Neuronal stem cell (in vitro differentiated cells): ENCODE results near the gene TP53RK.

ENCODE experiments used
- DNase-seq: peaks from one replicate; pipeline ENCODE4 v3.0.0-alpha.2; 2013; ENCODE audit warnings: low spot score
- H2AFZ ChIP-seq: one replicate; pipeline ENCODE4 v1.6.1; 2013; ENCODE audit warnings: mild to moderate bottlenecking, low read length, inconsistent platforms
- H2AK5ac ChIP-seq: 2 replicates; pipeline ENCODE4 v1.6.1; 2013; ENCODE audit warnings: low read depth, mild to moderate bottlenecking, inconsistent platforms, low read length, moderate library complexity, mixed read lengths
- H2BK120ac ChIP-seq: 2 replicates; pipeline ENCODE4 v1.6.1; 2013; ENCODE audit warnings: low read depth, mild to moderate bottlenecking, inconsistent platforms, low read length, moderate library complexity, mixed read lengths
- H2BK12ac ChIP-seq: one replicate; pipeline ENCODE4 v1.6.1; 2013; ENCODE audit warnings: low read length, inconsistent platforms
- H2BK15ac ChIP-seq: 2 replicates; pipeline ENCODE4 v1.6.1; 2013; ENCODE audit warnings: mild to moderate bottlenecking, low read length, inconsistent platforms, mixed read lengths
- H2BK5ac ChIP-seq: one replicate; pipeline ENCODE4 v1.6.1; 2013; ENCODE audit warnings: inconsistent platforms, mild to moderate bottlenecking, low read length, moderate library complexity
- H3K14ac ChIP-seq: one replicate; pipeline ENCODE4 v1.6.1; 2013; ENCODE audit warnings: low read length, inconsistent platforms
- H3K18ac ChIP-seq: 2 replicates; pipeline ENCODE4 v1.6.1; 2013; ENCODE audit warnings: low read length, inconsistent platforms
- H3K23ac ChIP-seq: 2 replicates; pipeline ENCODE4 v1.6.1; 2013; ENCODE audit warnings: low read depth, mild to moderate bottlenecking, mixed read lengths, low read length, inconsistent platforms; ENCODE audit not compliant: poor library complexity
- H3K27ac ChIP-seq: replicated peaks from 3 replicates; pipeline ENCODE4 v1.5.1; 2013; ENCODE audit warnings: low read length, inconsistent platforms
- H3K27me3 ChIP-seq, 3 experiments: 2 replicates each; pipeline ENCODE4 v1.6.1; 2013; ENCODE audit warnings: low read length in 3 of 3, mild to moderate bottlenecking in 2 of 3, inconsistent platforms in 1 of 3, low read depth in 1 of 3, mixed read lengths in 1 of 3, moderate library complexity in 1 of 3; ENCODE audit not compliant: control insufficient read depth in 3 of 3, insufficient read depth in 3 of 3
- H3K36me3 ChIP-seq, 2 donors: replicated peaks in 1 of 2; 2 replicates each; pipeline ENCODE4 v1.6.1; 2013; ENCODE audit warnings: low read length in 2 of 2; ENCODE audit not compliant: control insufficient read depth in 2 of 2, insufficient read depth in 2 of 2
- H3K4ac ChIP-seq: 2 replicates; pipeline ENCODE4 v1.6.1; 2013; ENCODE audit warnings: inconsistent platforms, mild to moderate bottlenecking, low read length, moderate library complexity
- H3K4me1 ChIP-seq, 2 donors: 1 replicate in 1 of 2; 2 replicates in 1 of 2; pipeline ENCODE4 v1.6.1; 2013; ENCODE audit warnings: low read length in 2 of 2, low read depth in 1 of 2; ENCODE audit not compliant: control insufficient read depth in 2 of 2, insufficient read depth in 1 of 2
- H3K4me2 ChIP-seq: one replicate; pipeline ENCODE4 v1.6.1; 2013; ENCODE audit warnings: mild to moderate bottlenecking, low read length, inconsistent platforms; ENCODE audit not compliant: insufficient read depth, poor library complexity, severe bottlenecking
- H3K4me3 ChIP-seq, 2 donors: 2 replicates each; pipeline ENCODE4 v1.5.1; 2013; ENCODE audit warnings: low read length in 2 of 2, mild to moderate bottlenecking in 2 of 2, inconsistent platforms in 1 of 2, moderate library complexity in 1 of 2
- H3K79me1 ChIP-seq: one replicate; pipeline ENCODE4 v1.6.1; 2013; ENCODE audit warnings: low read depth, mild to moderate bottlenecking, inconsistent platforms, low read length, moderate library complexity
- H3K9ac ChIP-seq: one replicate; pipeline ENCODE4 v1.6.1; 2013; ENCODE audit warnings: mild to moderate bottlenecking, low read depth, low read length, inconsistent platforms; ENCODE audit not compliant: poor library complexity
- H3K9me3 ChIP-seq, 2 donors: replicated peaks in 1 of 2; 2 replicates each; pipeline versions ENCODE3 to v1.6.1; 2013; ENCODE audit warnings: low read length in 2 of 2, mild to moderate bottlenecking in 2 of 2, inconsistent platforms in 1 of 2, low read depth in 1 of 2, mixed read lengths in 1 of 2, moderate library complexity in 1 of 2; ENCODE audit not compliant: control insufficient read depth in 2 of 2, insufficient read depth in 1 of 2
- H4K8ac ChIP-seq: one replicate; pipeline ENCODE4 v1.6.1; 2013; ENCODE audit warnings: low read depth, mild to moderate bottlenecking, inconsistent platforms, low read length, moderate library complexity
- H4K91ac ChIP-seq: one replicate; pipeline ENCODE4 v1.6.1; 2013; ENCODE audit warnings: low read length, low read depth, mild to moderate bottlenecking, inconsistent platforms; ENCODE audit not compliant: poor library complexity
- whole genome bisulfite sequencing, 2 donors: extraction: QIAGEN DNeasy Blood & Tissue Kit; methylation state at CpG; one replicate each; pipeline ENCODE4 v1.1.7; 2013; ENCODE audit warnings: missing lambda C conversion rate in 2 of 2, mixed read lengths in 1 of 2; ENCODE audit not compliant: insufficient read length in 2 of 2, insufficient replicate concordance in 1 of 2; ENCODE audit errors: extremely low coverage in 2 of 2; 5-methylcytosine and 5-hydroxymethylcytosine counted together

The TP53RK gene

DNA sequence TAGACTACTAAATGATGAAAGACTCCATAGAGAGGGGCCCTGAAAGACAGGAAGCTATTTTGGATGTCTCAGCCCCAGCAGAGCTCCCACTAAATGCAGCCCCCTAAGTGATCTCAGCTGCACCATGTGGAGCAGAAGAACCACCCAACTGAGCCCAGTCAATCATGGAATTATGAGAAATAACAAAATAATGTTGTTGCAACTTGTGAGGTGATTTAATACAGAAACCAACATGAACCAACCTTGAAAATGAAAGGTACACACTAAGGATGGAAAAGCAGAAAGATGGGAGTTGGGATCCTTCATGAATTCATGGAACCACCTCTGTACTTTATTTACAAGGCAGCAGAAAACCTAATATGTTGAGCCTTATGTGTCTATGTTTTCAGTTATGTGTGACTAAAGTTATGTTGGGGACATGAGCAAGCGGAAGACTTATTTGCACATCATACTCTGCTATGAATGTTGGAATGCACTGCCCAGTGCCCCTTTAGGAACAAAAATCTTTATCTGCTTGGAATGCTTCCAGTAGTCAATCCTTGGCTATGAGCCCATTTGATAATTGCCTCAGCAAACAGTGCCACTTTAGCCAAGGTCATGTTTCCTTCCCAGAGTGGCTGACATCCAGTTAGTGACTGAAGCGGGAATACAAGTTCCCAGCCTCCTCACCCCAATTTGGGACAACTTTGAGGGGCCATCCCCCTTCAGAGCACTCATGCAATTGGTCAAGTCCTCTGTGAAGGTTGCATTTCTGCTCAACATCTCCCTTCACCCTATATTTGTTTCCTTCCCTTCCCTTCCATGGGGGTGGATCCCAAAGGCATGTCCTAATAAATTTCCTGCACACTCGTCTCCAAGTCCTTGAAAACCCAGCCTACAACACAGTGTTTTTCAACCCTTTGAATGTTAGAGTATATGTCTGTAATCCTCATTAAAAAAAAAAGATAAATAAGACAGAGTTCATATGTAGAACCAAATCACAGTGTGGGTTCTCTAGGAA lies 18.4 kb downstream of the TP53RK start:
- Histone ChIP-seq H3K36me3 (no peaks in the 10 kb centered on the region), H2BK12ac (no peak overlapping the region), H3K4ac (no peak overlapping the region), H3K79me1 (no peaks in the 10 kb centered on the region), H3K9ac (no peak overlapping the region), H4K8ac (no peak overlapping the region), H3K27ac (no peak overlapping the region), H2AK5ac (no peak overlapping the region), H3K14ac (no peak overlapping the region), H3K4me2 (no peak overlapping the region), H3K18ac (no peak overlapping the region), H3K27me3 (no peaks in the 10 kb centered on the region), H3K4me3 (no peak overlapping the region), H2AFZ (no peak overlapping the region), H3K9me3 (peaks cover 5 to 7% of the 10 kb centered on the region in 2 donors), H2BK120ac (no peak overlapping the region), H3K4me1 (peaks cover 7 to 10% of the 10 kb centered on the region in 2 donors), H3K23ac (no peak overlapping the region), H4K91ac (no peak overlapping the region), H2BK15ac (no peak overlapping the region), H2BK5ac (no peak overlapping the region)
- no peak for DNase-seq
- WGBS, 2 donors: no CpG with 5 or more reads among the region's 3 CpGs

DNA sequence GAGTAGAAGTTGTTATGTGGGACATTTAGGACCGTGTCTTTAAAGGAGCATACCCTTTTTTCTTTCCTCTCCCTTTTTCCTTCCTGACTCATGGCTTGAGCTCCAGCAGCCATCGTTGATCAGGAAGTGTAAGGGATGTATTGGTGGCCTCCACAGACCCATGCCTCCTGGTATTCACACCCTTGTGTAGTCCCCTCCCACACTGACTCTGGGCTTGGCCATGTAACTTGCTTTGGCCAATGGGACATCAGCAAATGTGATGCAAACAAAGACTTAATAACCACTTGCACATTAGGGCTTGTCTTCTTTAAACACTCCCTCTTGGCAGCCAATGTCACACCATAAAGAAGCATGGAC lies 19.0 kb downstream of the TP53RK start:
- WGBS, 2 donors: no CpG with 5 or more reads among the region's 2 CpGs
- Histone ChIP-seq H3K4me1 (peaks cover 7 to 10% of the 10 kb centered on the region in 2 donors), H2AFZ (no peak overlapping the region), H3K4me3 (no peak overlapping the region), H3K23ac (no peak overlapping the region), H2BK12ac (no peak overlapping the region), H4K8ac (no peak overlapping the region), H3K27me3 (no peaks in the 10 kb centered on the region), H3K9ac (no peak overlapping the region), H2BK5ac (no peak overlapping the region), H2BK15ac (no peak overlapping the region), H3K36me3 (no peaks in the 10 kb centered on the region), H3K18ac (no peak overlapping the region), H3K79me1 (no peaks in the 10 kb centered on the region), H2BK120ac (no peak overlapping the region), H3K9me3 (peaks cover 5 to 7% of the 10 kb centered on the region in 2 donors), H3K27ac (no peak overlapping the region), H3K4me2 (no peak overlapping the region), H3K14ac (no peak overlapping the region), H2AK5ac (no peak overlapping the region), H4K91ac (no peak overlapping the region), H3K4ac (no peak overlapping the region)
- DNase-seq: no peak

DNA sequence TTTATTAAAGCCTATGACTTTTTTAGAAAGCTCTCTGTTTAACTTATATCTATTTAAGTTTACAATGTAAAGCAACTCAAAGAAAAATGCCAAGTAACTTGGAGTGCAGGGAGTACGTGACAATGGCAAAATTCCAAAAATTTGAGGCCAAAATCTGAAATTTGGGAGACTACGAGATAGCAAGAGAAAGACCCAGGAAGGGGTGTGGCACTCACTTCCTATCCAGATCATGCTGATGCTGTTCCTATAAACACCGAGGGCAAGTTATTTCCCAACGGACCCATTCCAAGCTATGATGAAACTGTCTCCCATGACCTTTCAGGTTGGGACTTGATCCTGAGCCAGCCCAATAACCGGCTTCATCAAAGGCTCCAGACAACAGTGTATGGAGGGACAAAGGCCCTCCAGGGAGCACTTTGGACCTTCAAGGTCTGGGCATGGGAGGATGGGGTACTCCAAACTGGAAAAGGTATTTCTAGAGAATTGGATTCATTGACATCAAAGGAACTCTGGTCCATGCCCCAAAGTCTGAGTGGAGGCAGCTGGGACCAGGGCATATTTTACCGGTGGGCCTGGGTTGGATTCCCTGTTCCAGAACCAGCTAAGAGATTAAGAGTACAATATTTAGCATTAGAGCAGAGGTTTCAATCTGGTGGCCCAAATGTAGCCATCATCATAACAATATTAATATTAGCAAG lies 22.3 kb downstream of the TP53RK start:
- Histone ChIP-seq H2BK15ac (no peak overlapping the region), H3K23ac (no peak overlapping the region), H3K9me3 (peaks cover 4 to 5% of the 10 kb centered on the region in 2 donors), H4K91ac (no peak overlapping the region), H3K79me1 (no peaks in the 10 kb centered on the region), H3K18ac (no peak overlapping the region), H2BK12ac (no peak overlapping the region), H2BK5ac (no peak overlapping the region), H3K36me3 (peaks cover 0 to 2% of the 10 kb centered on the region in 2 donors), H3K27me3 (no peaks in the 10 kb centered on the region), H3K27ac (no peak overlapping the region), H3K9ac (no peak overlapping the region), H3K4me3 (no peak overlapping the region), H3K4ac (no peak overlapping the region), H3K4me2 (no peak overlapping the region), H2BK120ac (no peak overlapping the region), H2AK5ac (no peak overlapping the region), H4K8ac (no peak overlapping the region), H3K14ac (no peak overlapping the region), H2AFZ (no peak overlapping the region), H3K4me1 (no peaks in the 10 kb centered on the region)
- no peak for DNase-seq
- WGBS, 2 donors: no CpG with 5 or more reads among the region's 6 CpGs

DNA sequence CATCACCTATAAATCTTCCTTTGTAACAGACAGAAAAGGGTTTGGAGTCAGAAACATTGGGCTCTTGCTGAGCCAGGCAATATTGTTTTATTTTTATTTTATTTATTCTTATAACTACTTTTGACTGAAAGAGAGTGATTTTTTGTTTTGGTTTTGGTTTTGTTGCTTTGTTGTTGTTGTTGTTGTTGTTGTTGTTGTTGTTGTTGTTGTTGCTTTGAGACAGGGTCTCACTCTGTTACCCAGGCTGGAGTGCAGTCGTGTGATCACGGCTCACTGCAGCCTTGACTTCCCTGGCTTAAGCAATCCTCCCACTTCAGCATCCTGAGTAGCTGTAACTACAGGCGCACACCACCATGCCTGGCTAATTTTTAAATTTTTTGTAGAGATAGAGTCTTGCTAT lies 22.9 kb downstream of the TP53RK start:
- H2BK120ac ChIP-seq: no peak overlapping the region
- H3K9ac ChIP-seq: no peak overlapping the region
- peaks cover 5 to 6% of the 10 kb centered on the region in 2 donors for H3K9me3 ChIP-seq
- peaks cover 0 to 5% of the 10 kb centered on the region in 2 donors for H3K36me3 ChIP-seq
- H2BK15ac ChIP-seq: no peak overlapping the region
- no peak overlapping the region for H2AFZ ChIP-seq
- DNase-seq: no peak
- no peak overlapping the region for H3K4ac ChIP-seq
- no peak overlapping the region for H3K27ac ChIP-seq
- no peak overlapping the region for H4K8ac ChIP-seq
- H3K4me3 ChIP-seq: no peak overlapping the region
- no peaks in the 10 kb centered on the region for H3K4me1 ChIP-seq
- H2BK12ac ChIP-seq: no peak overlapping the region
- H3K27me3 ChIP-seq: no peaks in the 10 kb centered on the region
- H3K18ac ChIP-seq: no peak overlapping the region
- no peak overlapping the region for H2AK5ac ChIP-seq
- H4K91ac ChIP-seq: no peak overlapping the region
- H3K79me1 ChIP-seq: no peaks in the 10 kb centered on the region
- H3K23ac ChIP-seq: no peak overlapping the region
- H2BK5ac ChIP-seq: no peak overlapping the region
- H3K4me2 ChIP-seq: no peak overlapping the region
- no CpG with 5 or more reads among the region's 3 CpGs for WGBS, 2 donors
- no peak overlapping the region for H3K14ac ChIP-seq
